NCI-H2107 (cell line): ENCODE data around the gene WAC.
"Not testable (repeated sequence)": the region's sequence is repeated elsewhere in the genome, so short reads cannot be mapped to it uniquely, and the experiment has no call there.

Experiments used
- DNase-seq: peaks from one replicate; lab custom pipeline; 2025; lab: John Stamatoyannopoulos, UW

WAC gene

GRCh38 chr10:28564905-28565304, 32.0 kb downstream of the WAC start:
- no peak for DNase-seq

GRCh38 chr10:28566458-28567015, 33.6 kb downstream of the WAC start:
- no peak for DNase-seq

GRCh38 chr10:28569506-28570159, 36.7 kb downstream of the WAC start:
- no peak for DNase-seq

- no peak for DNase-seq
Observed at GRCh38 chr10:28570598-28570997, 37.7 kb downstream of the WAC start.

GRCh38 chr10:28571265-28571664, 38.3 kb downstream of the WAC start:
- no peak for DNase-seq

- DNase-seq = not testable (repeated sequence)
Observed at GRCh38 chr10:28574214-28574613, 41.3 kb downstream of the WAC start.

GRCh38 chr10:28575852-28576251, 42.9 kb downstream of the WAC start:
- no peak for DNase-seq

GRCh38 chr10:28577506-28577905, 44.6 kb downstream of the WAC start:
- DNase-seq = no peak

- DNase-seq = no peak
Observed at GRCh38 chr10:28578454-28578853, 45.5 kb downstream of the WAC start.

GRCh38 chr10:28580825-28581224, 47.9 kb downstream of the WAC start:
- DNase-seq = no peak

- DNase-seq = no peak
Observed at GRCh38 chr10:28581916-28582315, 49.0 kb downstream of the WAC start.

- no peak for DNase-seq
Observed at GRCh38 chr10:28585076-28585475, 52.2 kb downstream of the WAC start.

GRCh38 chr10:28586176-28586575, 53.3 kb downstream of the WAC start:
- DNase-seq = no peak

GRCh38 chr10:28587270-28587969, 54.5 kb downstream of the WAC start:
- no peak for DNase-seq

- no peak for DNase-seq
Observed at GRCh38 chr10:28587970-28588290, 55.0 kb downstream of the WAC start.

GRCh38 chr10:28592953-28593352, 60.0 kb downstream of the WAC start:
- DNase-seq = no peak

GRCh38 chr10:28593811-28594210, 60.9 kb downstream of the WAC start:
- no peak for DNase-seq

- no peak for DNase-seq
Observed at GRCh38 chr10:28594406-28594805, 61.5 kb downstream of the WAC start.

- no peak for DNase-seq
Observed at GRCh38 chr10:28595613-28596012, 62.7 kb downstream of the WAC start.

- no peak for DNase-seq
Observed at GRCh38 chr10:28600056-28600455, 67.1 kb downstream of the WAC start.

- no peak for DNase-seq
Observed at GRCh38 chr10:28601012-28601411, 68.1 kb downstream of the WAC start.

GRCh38 chr10:28604567-28605536, 71.9 kb downstream of the WAC start:
- DNase-seq = no peak

- no peak for DNase-seq
Observed at GRCh38 chr10:28606568-28606967, 73.7 kb downstream of the WAC start.
